Fibroblast of lung (primary cell): Measurements from ENCODE around the gene KRT76. TPM values are rescaled to one million over a fixed set of nuclear protein-coding genes. Genes with fewer than 3 reads are reported as not detected.

ENCODE experiments used
- DNase-seq, 2 donors: peaks; one replicate each; pipeline versions ENCODE4 v3.0.0 to v3.0.0-alpha.2; 2010; ENCODE audit warnings: low read depth in 2 of 2
- H2AFZ ChIP-seq: 2 replicates; pipeline ENCODE4 v1.5.1; 2012; ENCODE audit warnings: low read length, control low read depth, inconsistent platforms
- H3K27ac ChIP-seq: 2 replicates; pipeline ENCODE4 v1.5.1; 2011; ENCODE audit warnings: low read length, control low read depth; ENCODE audit not compliant: insufficient read depth
- H3K27me3 ChIP-seq: 2 replicates; pipeline ENCODE4 v1.5.1; 2011; ENCODE audit warnings: mild to moderate bottlenecking, low read length; ENCODE audit not compliant: control insufficient read depth, insufficient read depth
- H3K36me3 ChIP-seq: 2 replicates; pipeline ENCODE4 v1.5.1; 2011; ENCODE audit warnings: low read length; ENCODE audit not compliant: control insufficient read depth, insufficient read depth
- H3K4me1 ChIP-seq: 2 replicates; pipeline ENCODE4 v1.5.1; 2011; ENCODE audit warnings: low read length; ENCODE audit not compliant: control insufficient read depth, insufficient read depth; ENCODE audit errors: extremely low read depth
- H3K4me2 ChIP-seq: 2 replicates; pipeline ENCODE4 v1.5.1; 2011; ENCODE audit warnings: low read length, control low read depth; ENCODE audit not compliant: insufficient read depth; ENCODE audit errors: extremely low read depth
- H3K4me3 ChIP-seq, 4 experiments: fragments of 200-600 bp in 1 of 4; sonication (generic) in 1 of 4; replicated peaks in 1 of 4; 2 replicates each; pipeline ENCODE4 v1.5.1; 2011 to 2016; ENCODE audit warnings: low read length in 4 of 4, low read depth in 3 of 4, mild to moderate bottlenecking in 3 of 4, control low read depth in 2 of 4, inconsistent platforms in 1 of 4, mixed read lengths in 1 of 4; ENCODE audit not compliant: insufficient read depth in 1 of 4; ENCODE audit errors: control extremely low read depth in 1 of 4
- H3K79me2 ChIP-seq: 2 replicates; pipeline ENCODE4 v1.5.1; 2012; ENCODE audit warnings: mild to moderate bottlenecking, low read length, inconsistent platforms; ENCODE audit not compliant: control insufficient read depth, insufficient read depth
- H3K9ac ChIP-seq: 2 replicates; pipeline ENCODE4 v1.5.1; 2011; ENCODE audit warnings: mild to moderate bottlenecking, low read length, control low read depth; ENCODE audit not compliant: insufficient read depth
- H3K9me3 ChIP-seq: 2 replicates; pipeline ENCODE4 v1.5.1; 2012; ENCODE audit warnings: low read depth, low read length; ENCODE audit not compliant: control insufficient read depth, insufficient read depth
- H4K20me1 ChIP-seq: 2 replicates; pipeline ENCODE4 v1.5.1; 2011; ENCODE audit warnings: low read length; ENCODE audit not compliant: control insufficient read depth, insufficient read depth; ENCODE audit errors: extremely low read depth
- EZH2 ChIP-seq: IDR thresholded peaks from 2 replicates; pipeline ENCODE4 v1.5.1; 2012; ENCODE audit warnings: low read length, control low read depth, mild to moderate bottlenecking; ENCODE audit errors: missing control alignments
- polyA plus RNA-seq, 2 donors: library from polyadenylated mRNA; depleted of rRNA in 1 of 2; stranded (reverse) in 1 of 2; unstranded in 1 of 2; fragments of >200 nt; gene quantifications; 2 replicates each; pipeline ENCODE4 v1.2.1, GENCODE V29; 2011 to 2012; ENCODE audit warnings: missing spikeins in 1 of 2
- total RNA-seq: library from RNA; depleted of rRNA; stranded (reverse); fragments of >200 nt; gene quantifications from 2 replicates; pipeline ENCODE4 v1.2.1, GENCODE V29; 2014
- TF ChIP-seq, protein P1 (sequence below), 2 donors: IDR thresholded peaks in 1 of 2; conservative IDR thresholded peaks in 1 of 2; 1 replicate in 1 of 2; 2 replicates in 1 of 2; pipeline ENCODE4 v1.5.1; 2011 to 2012; ENCODE audit warnings: low read length in 2 of 2, control low read depth in 1 of 2, inconsistent platforms in 1 of 2, low read depth in 1 of 2, mild to moderate bottlenecking in 1 of 2

The KRT76 gene
- total and polyA plus RNA-seq, 2 donors (not counting 1 experiment from before 2014, with no cell fraction given), result not detected

DNA sequence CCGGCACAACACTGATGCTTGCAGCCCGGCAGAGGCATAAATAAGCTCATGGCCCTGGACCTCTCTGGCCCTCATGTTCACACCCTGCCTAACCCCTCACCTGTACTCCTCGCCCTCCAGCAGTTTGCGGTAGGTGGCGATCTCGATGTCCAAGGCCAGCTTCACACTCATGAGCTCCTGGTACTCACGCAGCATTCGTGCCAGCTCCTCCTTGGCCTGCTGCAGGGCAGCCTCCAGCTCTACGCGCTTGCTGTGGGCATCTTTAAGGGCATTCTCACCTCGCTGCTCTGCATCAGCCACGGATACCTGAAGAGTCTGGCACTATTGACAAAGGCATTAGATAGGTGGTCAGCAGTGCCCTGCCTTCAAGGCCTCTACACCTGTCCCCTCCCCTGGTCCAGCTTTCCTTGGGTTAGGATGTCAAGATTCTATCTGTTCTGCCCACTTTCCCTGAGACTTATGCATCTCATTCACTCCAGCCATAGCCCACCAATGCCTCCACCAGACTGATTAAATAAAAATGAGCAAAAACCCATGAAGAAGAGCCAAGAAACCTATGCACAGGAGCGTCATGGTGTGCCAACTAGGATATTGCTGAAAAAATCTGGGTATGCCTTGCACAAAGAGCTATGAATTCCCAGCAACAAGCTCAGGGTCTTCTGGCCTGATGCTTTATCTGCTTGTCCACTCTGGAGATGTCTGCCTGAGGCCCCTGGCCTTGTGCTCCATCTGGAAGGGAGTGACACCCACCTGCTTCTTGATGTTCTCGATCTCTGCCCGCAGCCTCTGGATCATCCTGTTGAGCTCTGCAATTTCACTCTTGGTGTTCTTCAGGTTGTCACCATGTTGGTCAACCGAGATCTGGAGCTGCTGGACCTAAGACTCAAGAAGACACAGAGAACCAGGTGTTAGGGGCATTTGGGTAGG is 30.7 kb upstream of the KRT76 start:
- no peak overlapping the region for H3K9ac ChIP-seq
- peaks cover 4% of the 10 kb centered on the region for H3K27me3 ChIP-seq
- no peaks in the 10 kb centered on the region for H3K36me3 ChIP-seq
- no peaks in the 10 kb centered on the region for H4K20me1 ChIP-seq
- no peak overlapping the region for H3K4me2 ChIP-seq
- no peaks in the 10 kb centered on the region for H3K9me3 ChIP-seq
- H3K79me2 ChIP-seq, result no peaks in the 10 kb centered on the region
- DNase-seq, result no peak
- H3K27ac ChIP-seq, result no peak overlapping the region
- no peak overlapping the region for H3K4me3 ChIP-seq
- TF ChIP-seq EZH2, result no peak
- TF ChIP-seq, protein P1, sequence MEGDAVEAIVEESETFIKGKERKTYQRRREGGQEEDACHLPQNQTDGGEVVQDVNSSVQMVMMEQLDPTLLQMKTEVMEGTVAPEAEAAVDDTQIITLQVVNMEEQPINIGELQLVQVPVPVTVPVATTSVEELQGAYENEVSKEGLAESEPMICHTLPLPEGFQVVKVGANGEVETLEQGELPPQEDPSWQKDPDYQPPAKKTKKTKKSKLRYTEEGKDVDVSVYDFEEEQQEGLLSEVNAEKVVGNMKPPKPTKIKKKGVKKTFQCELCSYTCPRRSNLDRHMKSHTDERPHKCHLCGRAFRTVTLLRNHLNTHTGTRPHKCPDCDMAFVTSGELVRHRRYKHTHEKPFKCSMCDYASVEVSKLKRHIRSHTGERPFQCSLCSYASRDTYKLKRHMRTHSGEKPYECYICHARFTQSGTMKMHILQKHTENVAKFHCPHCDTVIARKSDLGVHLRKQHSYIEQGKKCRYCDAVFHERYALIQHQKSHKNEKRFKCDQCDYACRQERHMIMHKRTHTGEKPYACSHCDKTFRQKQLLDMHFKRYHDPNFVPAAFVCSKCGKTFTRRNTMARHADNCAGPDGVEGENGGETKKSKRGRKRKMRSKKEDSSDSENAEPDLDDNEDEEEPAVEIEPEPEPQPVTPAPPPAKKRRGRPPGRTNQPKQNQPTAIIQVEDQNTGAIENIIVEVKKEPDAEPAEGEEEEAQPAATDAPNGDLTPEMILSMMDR (conservative IDR thresholded peaks at IDR 0.05 in 1 of 2, IDR thresholded peaks at IDR 0.05 in 1 of 2; ENCODE audit: low read depth in 1 of 2, low read length in 2 of 2), result no peak
- no peaks in the 10 kb centered on the region for H3K4me1 ChIP-seq
- no peak overlapping the region for H2AFZ ChIP-seq

DNA sequence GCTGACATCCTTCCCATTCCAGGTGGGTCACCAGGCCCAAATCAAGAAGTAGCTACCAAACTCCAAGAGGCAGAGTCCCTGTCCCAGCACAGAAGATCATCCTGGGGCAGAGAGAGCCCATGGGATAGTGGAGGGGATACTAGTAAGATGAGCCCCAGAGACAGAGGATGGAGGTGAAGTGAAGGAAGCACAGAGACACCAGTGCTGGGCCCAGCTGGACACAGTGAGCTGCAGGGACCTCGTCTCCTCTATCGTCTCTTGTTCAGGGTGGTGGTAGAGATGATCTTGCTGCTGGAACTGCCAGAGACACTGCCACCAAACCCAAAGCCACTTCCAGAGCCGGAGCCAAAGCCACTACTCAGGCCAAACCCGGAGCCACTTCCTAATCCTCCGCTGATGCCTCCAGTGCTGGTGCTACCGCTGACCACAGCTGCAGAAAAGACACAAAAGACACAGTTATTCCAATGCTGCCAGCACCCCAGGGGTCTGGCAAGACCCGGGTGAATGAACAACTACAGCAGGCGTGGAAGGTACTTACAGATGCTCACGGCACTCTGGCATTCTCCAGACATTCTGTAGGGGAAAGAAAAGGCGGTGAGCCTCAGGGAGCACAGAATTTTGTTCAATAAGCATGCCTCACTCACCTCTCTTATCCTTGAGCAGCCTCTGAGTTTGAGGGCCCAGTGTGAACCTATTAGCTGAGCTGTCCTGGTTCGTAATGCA is 29.8 kb upstream of the KRT76 start:
- Histone ChIP-seq H3K4me1 (no peaks in the 10 kb centered on the region), H3K27me3 (peaks cover 4% of the 10 kb centered on the region), H3K9me3 (no peaks in the 10 kb centered on the region), H2AFZ (no peak overlapping the region), H3K4me2 (no peak overlapping the region), H3K9ac (no peak overlapping the region), H4K20me1 (no peaks in the 10 kb centered on the region), H3K4me3 (no peak overlapping the region), H3K27ac (no peak overlapping the region), H3K36me3 (no peaks in the 10 kb centered on the region), H3K79me2 (no peaks in the 10 kb centered on the region)
- TF ChIP-seq, protein P1 (conservative IDR thresholded peaks at IDR 0.05 in 1 of 2, IDR thresholded peaks at IDR 0.05 in 1 of 2; ENCODE audit: low read depth in 1 of 2, low read length in 2 of 2), result no peak
- TF ChIP-seq EZH2, result no peak
- no peak for DNase-seq

DNA sequence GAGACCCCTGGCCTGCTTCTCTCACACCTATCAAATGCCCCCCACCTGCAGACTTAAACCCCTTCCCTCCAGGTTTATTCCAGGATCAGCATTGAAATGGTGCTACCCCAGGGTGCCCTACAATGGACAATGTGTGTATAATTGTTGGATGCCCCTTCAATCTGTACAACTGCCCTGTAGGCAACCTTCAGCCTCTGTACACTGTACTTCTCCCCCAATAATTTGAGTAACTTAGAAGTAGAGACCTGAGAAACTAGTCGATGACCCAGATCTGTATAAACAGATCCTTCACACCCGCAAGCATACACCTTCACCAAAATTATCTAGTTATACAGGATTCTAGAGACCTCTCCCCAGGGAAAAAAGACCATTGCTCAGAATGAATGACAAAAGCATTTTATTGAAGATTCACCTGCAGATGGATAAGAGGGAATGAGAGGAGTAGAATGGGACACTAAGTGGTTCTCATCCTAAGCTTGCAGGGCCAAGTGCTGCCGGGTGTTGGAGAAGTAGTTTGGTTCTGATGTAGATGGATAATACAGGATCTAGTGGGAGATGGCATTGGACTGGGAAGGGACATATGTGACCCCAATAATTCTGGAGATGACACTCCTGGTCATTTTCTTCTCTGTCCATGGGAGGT is 29.1 kb upstream of the KRT76 start:
- Histone ChIP-seq H3K9ac (no peak overlapping the region), H2AFZ (no peak overlapping the region), H3K4me1 (no peaks in the 10 kb centered on the region), H3K4me3 (no peak overlapping the region), H3K9me3 (no peaks in the 10 kb centered on the region), H3K27ac (no peak overlapping the region), H4K20me1 (no peaks in the 10 kb centered on the region), H3K79me2 (no peaks in the 10 kb centered on the region), H3K36me3 (no peaks in the 10 kb centered on the region), H3K4me2 (no peak overlapping the region), H3K27me3 (peaks cover 4% of the 10 kb centered on the region)
- DNase-seq, result no peak
- TF ChIP-seq, protein P1 (conservative IDR thresholded peaks at IDR 0.05 in 1 of 2, IDR thresholded peaks at IDR 0.05 in 1 of 2; ENCODE audit: low read depth in 1 of 2, low read length in 2 of 2), result no peak
- TF ChIP-seq EZH2, result no peak
